SK-N-SH (cell line): ENCODE results near the gene CDC42BPG. TPM values are rescaled to one million over a fixed set of nuclear protein-coding genes. Genes with fewer than 3 reads are reported as not detected.

ENCODE experiments used
- CTCF ChIA-PET: fragments of 300-600, 350-600 bp; formaldehyde crosslinking; extraction: SDS; loops from one replicate; lab custom pipeline; 2021; lab: Yijun Ruan, JAX
- POLR2A ChIA-PET: fragments of 350-600 bp; sonication (Branson Sonifier 250); formaldehyde crosslinking; extraction: SDS; loops from one replicate; lab custom pipeline; 2020; ENCODE audit warnings: antibody characterized with exemption, inconsistent platforms; lab: Yijun Ruan, JAX
- DNase-seq: peaks from one replicate; pipeline ENCODE4 v3.0.0; 2012
- H2AFZ ChIP-seq: fragments of 200-600 bp; sonication (generic); 2 replicates; pipeline ENCODE4 v1.8.1; 2016; ENCODE audit warnings: antibody characterized with exemption, mild to moderate bottlenecking, low read depth
- H3F3A ChIP-seq: fragments of 200-600 bp; sonication (generic); replicated peaks from 2 replicates; pipeline ENCODE3; 2016; ENCODE audit warnings: antibody characterized with exemption, mild to moderate bottlenecking; ENCODE audit not compliant: insufficient read depth
- H3K27ac ChIP-seq, 2 experiments: fragments of 200-500 bp in 1 of 2; fragments of 200-600 bp in 1 of 2; sonication (Bioruptor generic) in 1 of 2; sonication (generic), shearing (Covaris generic) in 1 of 2; 2 replicates each; pipeline versions ENCODE4 v1.5.1 to v1.6.1; 2014 to 2016; ENCODE audit warnings: low read depth in 2 of 2, inconsistent platforms in 1 of 2, low read length in 1 of 2, mild to moderate bottlenecking in 1 of 2, mixed read lengths in 1 of 2
- H3K27me3 ChIP-seq: fragments of 200-600 bp; sonication (generic), shearing (Covaris generic); 2 replicates; pipeline ENCODE4 v1.6.1; 2016; ENCODE audit warnings: mixed run types; ENCODE audit not compliant: insufficient read depth
- H3K36me3 ChIP-seq, 2 experiments: fragments of 200-500 bp in 1 of 2; fragments of 200-600 bp in 1 of 2; sonication (Bioruptor generic) in 1 of 2; sonication (generic) in 1 of 2; replicated peaks in 1 of 2; 2 replicates each; pipeline versions ENCODE3 to v1.5.1; 2014 to 2016; ENCODE audit warnings: low read length in 1 of 2, mild to moderate bottlenecking in 1 of 2; ENCODE audit not compliant: insufficient read depth in 2 of 2, control insufficient read depth in 1 of 2
- H3K4me1 ChIP-seq, 2 experiments: fragments of 200-500 bp in 1 of 2; fragments of 200-600 bp in 1 of 2; sonication (Bioruptor generic) in 1 of 2; sonication (generic), shearing (Covaris generic) in 1 of 2; 2 replicates each; pipeline versions ENCODE4 v1.5.1 to v1.6.1; 2014 to 2016; ENCODE audit warnings: low read depth in 1 of 2, low read length in 1 of 2, mixed run types in 1 of 2; ENCODE audit not compliant: insufficient read depth in 2 of 2, control insufficient read depth in 1 of 2
- H3K4me2 ChIP-seq: fragments of 200-600 bp; sonication (generic), shearing (Covaris generic); 2 replicates; pipeline ENCODE4 v1.6.1; 2017; ENCODE audit warnings: mixed run types
- H3K4me3 ChIP-seq, 2 experiments: fragments of 200-500 bp in 1 of 2; fragments of 200-600 bp in 1 of 2; sonication (Bioruptor generic) in 1 of 2; sonication (generic), shearing (Covaris generic) in 1 of 2; 2 replicates each; pipeline versions ENCODE4 v1.5.1 to v1.8.1; 2014 to 2016; ENCODE audit warnings: low read depth in 2 of 2, inconsistent platforms in 1 of 2, low read length in 1 of 2, mild to moderate bottlenecking in 1 of 2, mixed read lengths in 1 of 2, moderate library complexity in 1 of 2
- H3K79me2 ChIP-seq: fragments of 200-600 bp; sonication (generic); 2 replicates; pipeline ENCODE4 v1.8.1; 2017; ENCODE audit warnings: mild to moderate bottlenecking; ENCODE audit not compliant: insufficient read depth
- H3K9ac ChIP-seq: fragments of 200-600 bp; sonication (generic); 2 replicates; pipeline ENCODE4 v1.6.1; 2017; ENCODE audit warnings: mixed run types
- H3K9me2 ChIP-seq: fragments of 200-600 bp; sonication (generic); 2 replicates; pipeline ENCODE4 v1.6.1; 2017; ENCODE audit warnings: mixed run types
- H3K9me3 ChIP-seq: fragments of 200-600 bp; sonication (generic); 2 replicates; pipeline ENCODE4 v1.6.1; 2017; ENCODE audit warnings: mixed run types, mild to moderate bottlenecking, moderate library complexity
- H4K20me1 ChIP-seq: fragments of 200-600 bp; sonication (generic); 2 replicates; pipeline ENCODE4 v1.6.1; 2017; ENCODE audit warnings: mild to moderate bottlenecking, mixed run types; ENCODE audit not compliant: insufficient read depth
- EZH2phosphoT487 ChIP-seq: fragments of 200-600 bp; sonication (generic); IDR thresholded peaks from 2 replicates; pipeline ENCODE4 v1.6.1; 2017; ENCODE audit warnings: low read depth, mixed run types, mild to moderate bottlenecking, antibody characterized with exemption, moderate library complexity, borderline replicate concordance
- JUND ChIP-seq: IDR thresholded peaks from 2 replicates; pipeline ENCODE4 v1.4.0; 2012
- MAX ChIP-seq: IDR thresholded peaks from 2 replicates; pipeline ENCODE4 v1.4.0; 2012; ENCODE audit warnings: low read depth
- MXI1 ChIP-seq: IDR thresholded peaks from 2 replicates; pipeline ENCODE4 v1.6.1; 2012; ENCODE audit warnings: mild to moderate bottlenecking, low read depth, low read length, improper control_type of control experiment
- NFIC ChIP-seq: IDR thresholded peaks from 2 replicates; pipeline ENCODE4 v1.4.0; 2012; ENCODE audit warnings: borderline replicate concordance
- RAD21 ChIP-seq: IDR thresholded peaks from 2 replicates; pipeline ENCODE4 v1.6.1; 2012; ENCODE audit warnings: mild to moderate bottlenecking, low read length
- RXRA ChIP-seq: IDR thresholded peaks from 2 replicates; pipeline ENCODE4 v1.4.0; 2012; ENCODE audit warnings: low read depth, mild to moderate bottlenecking, borderline replicate concordance
- TAF1 ChIP-seq: IDR thresholded peaks from 2 replicates; pipeline ENCODE4 v1.6.1; 2012; ENCODE audit warnings: low read depth, mild to moderate bottlenecking, low read length, moderate library complexity, borderline replicate concordance
- TEAD4 ChIP-seq: IDR thresholded peaks from 2 replicates; pipeline ENCODE4 v1.4.0; 2012; ENCODE audit warnings: mild to moderate bottlenecking, borderline replicate concordance; ENCODE audit not compliant: insufficient read depth
- USF2 ChIP-seq: fragments of 150-350 bp; IDR thresholded peaks from 2 replicates; pipeline ENCODE4 v1.6.1; 2017; ENCODE audit warnings: antibody characterized with exemption, low read length, low read depth, borderline replicate concordance
- WGBS: methylation state at CpG from one replicate; pipeline ENCODE4 v1.1.6; 2017; ENCODE audit warnings: low lambda C conversion rate; 5-methylcytosine and 5-hydroxymethylcytosine counted together
- polyA plus RNA-seq, 3 experiments: library from polyadenylated mRNA; depleted of rRNA; stranded (reverse); fragments of >200 nt; gene quantifications; 2 replicates each; pipeline ENCODE4 v1.2.3, GENCODE V29; 2012

The CDC42BPG gene
- polyA plus RNA-seq, 1 of the 3 experiments (the other 2 are of a cell fraction), result 0.33 TPM

- no peak for TF ChIP-seq TEAD4
These were observed 23.5 kb upstream of the CDC42BPG start (continued) for GRCh38 chr11:64867748-64868462.

- peaks cover 93% of the 10 kb centered on the region for H4K20me1 ChIP-seq
- no peak overlapping the region for H3K4me2 ChIP-seq
- peaks cover 23% of the 10 kb centered on the region for H3F3A ChIP-seq
- ChIA-PET POLR2A (interaction anchor here (1.4 kb wide), 1 partner anchor 12 kb away, joined by 4 read pairs; the partner anchor contains the start of gene EHD1), CTCF (interaction anchor here (0.7 to 2.3 kb wide), 5 partner anchors 22 to 377 kb away, joined by 3 to 6 read pairs (median 3); partner anchors contain the start of gene BATF2)
- DNase-seq, result no peak
- peaks cover 6 to 25% of the 10 kb centered on the region in 2 experiments; a peak in 3 of 4 replicates for H3K4me1 ChIP-seq
- no peaks in the 10 kb centered on the region for H3K9me3 ChIP-seq
- no peaks in the 10 kb centered on the region for H3K9me2 ChIP-seq
- WGBS, result 99% methylated on average over 4 of the region's 4 CpGs
- no peak overlapping the region for H3K9ac ChIP-seq
- no peak for TF ChIP-seq EZH2phosphoT487
- peaks cover 2 to 7% of the 10 kb centered on the region in 2 experiments for H3K36me3 ChIP-seq
- H3K27ac ChIP-seq, result peak overlapping the region in 1 of 2 experiments; percentile 12; a peak in 2 of 4 replicates
- peaks cover 96% of the 10 kb centered on the region for H3K79me2 ChIP-seq
- H2AFZ ChIP-seq, result no peak overlapping the region
- H3K27me3 ChIP-seq, result no peaks in the 10 kb centered on the region
- H3K4me3 ChIP-seq, result no peak overlapping the region
These were observed 21.7 kb upstream of the CDC42BPG start for GRCh38 chr11:64866173-64866491.

GRCh38 chr11:64865286-64866172 lies 21.1 kb upstream of the CDC42BPG start:
- CTCF ChIA-PET, result interaction anchor here (0.7 to 5.3 kb wide), 9 partner anchors 12 to 376 kb away, joined by 3 to 40 read pairs (median 5); partner anchors contain the start of genes BATF2 and EHD1

More at GRCh38 chr11:64865286-64866172, 21.1 kb upstream of the CDC42BPG start:
- Histone ChIP-seq H3K4me1 (peaks cover 6 to 19% of the 10 kb centered on the region in 2 experiments; a peak in 3 of 4 replicates), H2AFZ (no peak overlapping the region), H3K9me2 (no peaks in the 10 kb centered on the region), H3K79me2 (peaks cover 92% of the 10 kb centered on the region), H4K20me1 (peaks cover 87% of the 10 kb centered on the region), H3K27me3 (no peaks in the 10 kb centered on the region), H3K9me3 (no peaks in the 10 kb centered on the region), H3K9ac (no peak overlapping the region; the same call in 1 of the 2 replicates), H3K4me2 (no peak overlapping the region), H3K4me3 (no peak overlapping the region), H3K27ac (peak overlapping the region in 1 of 2 experiments; percentile 12; a peak in 2 of 4 replicates), H3K36me3 (peaks cover 0 to 7% of the 10 kb centered on the region in 2 experiments), H3F3A (peaks cover 23% of the 10 kb centered on the region)
- POLR2A ChIA-PET, result interaction anchor here (1.0 to 1.4 kb wide), 2 partner anchors 13 to 27 kb away, joined by 3 to 4 read pairs; partner anchors contain the start of gene EHD1
- TF ChIP-seq JUND, result no peak
- no peak for TF ChIP-seq RAD21
- TF ChIP-seq USF2, result no peak
- TF ChIP-seq MAX, result no peak
- TF ChIP-seq TAF1, result no peak
- no peak for TF ChIP-seq MXI1
- no peak for TF ChIP-seq RXRA
- no peak for TF ChIP-seq NFIC
- TF ChIP-seq TEAD4, result no peak
- WGBS, result 86% methylated on average over 9 of the region's 15 CpGs
- no peak for DNase-seq
